AG04450 (cell line): Measurements from ENCODE around the gene SKI. TPM values are rescaled to one million over a fixed set of nuclear protein-coding genes. Genes with fewer than 3 reads are reported as not detected.

Experiments used
- CTCF ChIA-PET: fragments of 300-600, 350-600 bp; formaldehyde crosslinking; extraction: SDS; loops from one replicate; lab custom pipeline; 2022; ENCODE audit warnings: antibody characterized with exemption, inconsistent platforms; lab: Charles Lee
- POLR2A ChIA-PET: fragments of 350-600 bp; formaldehyde crosslinking; extraction: SDS; loops from one replicate; lab custom pipeline; 2021; ENCODE audit warnings: antibody characterized with exemption, inconsistent platforms; lab: Yijun Ruan, JAX
- DNase-seq: peaks from one replicate; pipeline ENCODE4 v3.0.0-alpha.2; 2011; ENCODE audit warnings: low read depth, low spot score
- H3K27ac ChIP-seq: one replicate; pipeline ENCODE4 v1.5.1; 2012; ENCODE audit warnings: low read depth, low read length, control low read depth
- H3K27me3 ChIP-seq: one replicate; pipeline ENCODE4 v1.6.0; 2012; ENCODE audit warnings: low read length; ENCODE audit not compliant: control insufficient read depth, insufficient read depth
- H3K4me3 ChIP-seq: 2 replicates; pipeline ENCODE4 v1.5.1; 2011; ENCODE audit warnings: mild to moderate bottlenecking, low read depth, low read length, control low read depth
- H3K9me3 ChIP-seq: 2 replicates; pipeline ENCODE4 v1.5.1; 2012; ENCODE audit warnings: low read length; ENCODE audit not compliant: control insufficient read depth, insufficient read depth
- CTCF ChIP-seq: IDR thresholded peaks from 2 replicates; pipeline ENCODE4 v1.5.1; 2011; ENCODE audit warnings: low read depth, low read length, control low read depth, inconsistent platforms
- polyA plus RNA-seq: library from polyadenylated mRNA; depleted of rRNA; stranded (reverse); fragments of >200 nt; gene quantifications from 2 replicates; pipeline ENCODE4 v1.2.3, GENCODE V29; 2011

Gene SKI
- polyA plus RNA-seq, 1 experiment = 6.7 TPM

- Histone ChIP-seq H3K27ac (peak overlapping the region; percentile 94), H3K27me3 (no peaks in the 10 kb centered on the region), H3K9me3 (no peaks in the 10 kb centered on the region; the same call in 1 of the 2 replicates), H3K4me3 (peak overlapping the region; percentile 64)
- POLR2A ChIA-PET = interaction anchor here (0.6 to 1.5 kb wide), 3 partner anchors 9 to 269 kb away, joined by 3 to 9 read pairs (median 9); no protein-coding TSS in a partner anchor
- peak; percentile 90 for DNase-seq
- TF ChIP-seq CTCF = no peak
- CTCF ChIA-PET = interaction anchor here (0.6 to 2.2 kb wide), 6 partner anchors 15 to 1130 kb away, joined by 3 to 14 read pairs (median 4); no protein-coding TSS in a partner anchor
These were observed 38.4 kb upstream of the SKI start for GRCh38 chr1:2189459-2190425.

GRCh38 chr1:2190491-2190976, 37.6 kb upstream of the SKI start:
- TF ChIP-seq CTCF = no peak
- DNase-seq = no peak
- peak overlapping the region; percentile 64 for H3K4me3 ChIP-seq
- CTCF ChIA-PET = interaction anchor here (0.9 to 7.3 kb wide), 3 partner anchors 16 to 191 kb away, joined by 3 to 255 read pairs (median 3); no protein-coding TSS in a partner anchor
- peak overlapping the region; percentile 94 for H3K27ac ChIP-seq
- H3K9me3 ChIP-seq = no peaks in the 10 kb centered on the region; the same call in 1 of the 2 replicates
- POLR2A ChIA-PET = interaction anchor here (1.0 kb wide), 1 partner anchor 218 kb away, joined by 3 read pairs; no protein-coding TSS in a partner anchor
- no peaks in the 10 kb centered on the region for H3K27me3 ChIP-seq

- H3K27me3 ChIP-seq = no peaks in the 10 kb centered on the region
- H3K4me3 ChIP-seq = peak overlapping the region; percentile 37
- no peak for TF ChIP-seq CTCF
- ChIA-PET POLR2A (no interaction called here), CTCF (interaction anchor here (1.6 to 7.3 kb wide), 2 partner anchors 123 to 189 kb away, joined by 7 to 255 read pairs; no protein-coding TSS in a partner anchor)
- no peaks in the 10 kb centered on the region; the same call in 1 of the 2 replicates for H3K9me3 ChIP-seq
- DNase-seq = no peak
- peak overlapping the region; percentile 47 for H3K27ac ChIP-seq
These were observed 35.8 kb upstream of the SKI start for GRCh38 chr1:2192031-2192995.

GRCh38 chr1:2193514-2194281, 34.4 kb upstream of the SKI start:
- ChIA-PET POLR2A (no interaction called here), CTCF (interaction anchor here (0.6 to 7.3 kb wide), 2 partner anchors 22 to 188 kb away, joined by 5 to 255 read pairs; no protein-coding TSS in a partner anchor)
- no peak for DNase-seq
- Histone ChIP-seq H3K9me3 (no peaks in the 10 kb centered on the region; the same call in 1 of the 2 replicates), H3K4me3 (peak overlapping the region; percentile 61), H3K27me3 (no peaks in the 10 kb centered on the region), H3K27ac (no peak overlapping the region)
- TF ChIP-seq CTCF = no peak
